HG03060 (cell line): ENCODE data around the gene KRTAP10-10.
"Not testable (repeated sequence)": the region's sequence is repeated elsewhere in the genome, so short reads cannot be mapped to it uniquely, and the experiment has no call there.

ENCODE experiments used
- ATAC-seq: cut with Tn5 transposase; IDR thresholded peaks from one replicate; pipeline ENCODE4 v1.9.1; 2021; ENCODE audit warnings: low read depth, moderate number of reproducible peaks; ENCODE audit not compliant: unreplicated experiment

The KRTAP10-10 gene

GRCh38 chr21:44637018-44637850 lies at the start of gene KRTAP10-10:
TSS of gene KRTAP10-10 (plus strand) at chr21:44637356. CDS start at chr21:44637418, 62 bp downstream.
- ATAC-seq = no peak

GRCh38 chr21:44589094-44589493 lies 48.1 kb upstream of the KRTAP10-10 start:
- no peak for ATAC-seq

GRCh38 chr21:44589586-44590305 lies 47.4 kb upstream of the KRTAP10-10 start:
- no peak for ATAC-seq

- ATAC-seq = no peak
These were observed 46.8 kb upstream of the KRTAP10-10 start for GRCh38 chr21:44590311-44590721.

GRCh38 chr21:44590897-44591800 lies 46.0 kb upstream of the KRTAP10-10 start:
- ATAC-seq = not testable (repeated sequence)

- ATAC-seq = not testable (repeated sequence)
These were observed 45.4 kb upstream of the KRTAP10-10 start for GRCh38 chr21:44591801-44592130.

GRCh38 chr21:44592446-44593311 lies 44.5 kb upstream of the KRTAP10-10 start, which contains the start of gene KRTAP10-6:
TSS of gene KRTAP10-6 (minus strand) at chr21:44592505. CDS start at chr21:44592484, 21 bp downstream.
- no peak for ATAC-seq

- no peak for ATAC-seq
These were observed 43.4 kb upstream of the KRTAP10-10 start for GRCh38 chr21:44593598-44594405.

- no peak for ATAC-seq
These were observed 42.7 kb upstream of the KRTAP10-10 start for GRCh38 chr21:44594406-44594916.

- ATAC-seq = no peak
These were observed 41.6 kb upstream of the KRTAP10-10 start for GRCh38 chr21:44595524-44595923.

GRCh38 chr21:44596068-44596725 lies 41.0 kb upstream of the KRTAP10-10 start:
- ATAC-seq = no peak

- ATAC-seq = no peak
These were observed 39.1 kb upstream of the KRTAP10-10 start for GRCh38 chr21:44598061-44598460.

GRCh38 chr21:44599264-44600029 lies 37.7 kb upstream of the KRTAP10-10 start:
- no peak for ATAC-seq

GRCh38 chr21:44600118-44600978 lies 36.8 kb upstream of the KRTAP10-10 start, which contains the start of gene KRTAP10-7:
TSS of gene KRTAP10-7 (plus strand) at chr21:44600597. CDS start at chr21:44600622, 25 bp downstream.
- ATAC-seq = not testable (repeated sequence)

- not testable (repeated sequence) for ATAC-seq
These were observed 36.1 kb upstream of the KRTAP10-10 start for GRCh38 chr21:44601091-44601490.
